ENCODE results near the gene VASH2. TPM values are rescaled to one million over a fixed set of nuclear protein-coding genes. Genes with fewer than 3 reads are reported as not detected.
A peak's percentile ranks its signal among the peaks of the same experiment; 100 is the strongest.

The VASH2 gene
- total RNA-seq, 2 experiments from 2014 or later = 0.11 to 0.25 TPM

DNA sequence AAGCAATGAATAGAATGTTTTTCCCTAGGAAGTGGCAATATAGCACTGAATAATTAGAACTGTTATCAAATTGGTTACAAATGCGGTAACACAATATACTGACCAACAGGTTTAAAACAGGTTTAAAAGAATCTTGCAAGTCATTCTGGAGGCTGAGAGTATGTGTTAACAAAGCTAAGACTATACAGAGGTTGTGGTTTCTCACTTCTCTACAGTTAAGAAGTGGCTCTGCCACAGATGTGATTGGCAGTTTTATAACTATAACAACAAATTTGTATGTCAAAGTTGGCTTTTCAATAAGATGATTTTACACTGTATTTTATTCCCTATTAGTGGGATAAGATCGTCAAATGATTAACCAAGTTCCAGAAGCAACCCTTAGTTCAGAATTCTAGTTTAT, 58.2 kb downstream of the VASH2 start:
- Mint-ChIP-seq H3K4me1 (ENCODE audit: low read depth) (peaks cover 31% of the 10 kb centered on the region), H3K4me3 (no peak overlapping the region), H3K36me3 (ENCODE audit: low read depth) (peaks cover 40% of the 10 kb centered on the region), H3K27me3 (no peaks in the 10 kb centered on the region), H3K9me3 (no peaks in the 10 kb centered on the region), H3K27ac (peak overlapping the region; percentile 57)
- ChIA-PET POLR2A (no interaction called here), CTCF (no interaction called here)
- TF ChIP-seq, protein P1, sequence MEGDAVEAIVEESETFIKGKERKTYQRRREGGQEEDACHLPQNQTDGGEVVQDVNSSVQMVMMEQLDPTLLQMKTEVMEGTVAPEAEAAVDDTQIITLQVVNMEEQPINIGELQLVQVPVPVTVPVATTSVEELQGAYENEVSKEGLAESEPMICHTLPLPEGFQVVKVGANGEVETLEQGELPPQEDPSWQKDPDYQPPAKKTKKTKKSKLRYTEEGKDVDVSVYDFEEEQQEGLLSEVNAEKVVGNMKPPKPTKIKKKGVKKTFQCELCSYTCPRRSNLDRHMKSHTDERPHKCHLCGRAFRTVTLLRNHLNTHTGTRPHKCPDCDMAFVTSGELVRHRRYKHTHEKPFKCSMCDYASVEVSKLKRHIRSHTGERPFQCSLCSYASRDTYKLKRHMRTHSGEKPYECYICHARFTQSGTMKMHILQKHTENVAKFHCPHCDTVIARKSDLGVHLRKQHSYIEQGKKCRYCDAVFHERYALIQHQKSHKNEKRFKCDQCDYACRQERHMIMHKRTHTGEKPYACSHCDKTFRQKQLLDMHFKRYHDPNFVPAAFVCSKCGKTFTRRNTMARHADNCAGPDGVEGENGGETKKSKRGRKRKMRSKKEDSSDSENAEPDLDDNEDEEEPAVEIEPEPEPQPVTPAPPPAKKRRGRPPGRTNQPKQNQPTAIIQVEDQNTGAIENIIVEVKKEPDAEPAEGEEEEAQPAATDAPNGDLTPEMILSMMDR (IDR thresholded peaks at IDR 0.05) = no peak
- intact Hi-C loops (cut with micrococcal nuclease) = no loop called here
- ATAC-seq = peak; percentile 58
- no peak for DNase-seq

DNA sequence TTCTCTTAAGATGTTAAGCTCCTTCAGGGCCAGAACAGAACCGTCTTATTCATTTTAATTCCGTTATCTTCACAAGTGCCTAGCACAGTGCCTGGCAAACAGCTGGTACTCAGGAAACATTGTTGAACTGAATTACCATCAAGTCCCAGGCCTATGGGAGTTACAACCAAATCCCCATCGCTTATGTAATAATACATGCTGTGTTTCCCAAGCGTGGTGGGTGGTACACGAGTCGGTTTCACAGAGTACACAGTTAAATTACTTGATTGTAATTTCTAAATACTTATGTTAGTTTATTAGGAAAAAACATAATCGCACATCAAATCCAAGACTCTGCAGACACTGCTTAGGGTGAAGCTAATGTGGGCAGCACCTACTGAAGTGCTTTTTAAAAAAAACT, 64.3 kb downstream of the VASH2 start:
- intact Hi-C loops (cut with micrococcal nuclease) = loop anchor here (1.0 kb wide), 1 partner anchor 37 kb away; the partner anchor contains the start of gene RPS6KC1
- no peak for ATAC-seq
- Mint-ChIP-seq H3K4me3 (peak overlapping the region; percentile 96), H3K36me3 (ENCODE audit: low read depth) (peaks cover 17% of the 10 kb centered on the region), H3K27me3 (no peaks in the 10 kb centered on the region), H3K9me3 (no peaks in the 10 kb centered on the region), H3K4me1 (ENCODE audit: low read depth) (peaks cover 26% of the 10 kb centered on the region), H3K27ac (peak overlapping the region; percentile 100)
- DNase-seq = peak; percentile 16
- TF ChIP-seq, protein P1 (IDR thresholded peaks at IDR 0.05) = no peak
- CTCF ChIA-PET = interaction anchor here (1.6 to 1.9 kb wide), 2 partner anchors 18 to 20 kb away, joined by 7 read pairs; no protein-coding TSS in a partner anchor
- POLR2A ChIA-PET = interaction anchor here (1.0 to 1.4 kb wide), 2 partner anchors 9 kb away, joined by 3 to 5 read pairs; no protein-coding TSS in a partner anchor

DNA sequence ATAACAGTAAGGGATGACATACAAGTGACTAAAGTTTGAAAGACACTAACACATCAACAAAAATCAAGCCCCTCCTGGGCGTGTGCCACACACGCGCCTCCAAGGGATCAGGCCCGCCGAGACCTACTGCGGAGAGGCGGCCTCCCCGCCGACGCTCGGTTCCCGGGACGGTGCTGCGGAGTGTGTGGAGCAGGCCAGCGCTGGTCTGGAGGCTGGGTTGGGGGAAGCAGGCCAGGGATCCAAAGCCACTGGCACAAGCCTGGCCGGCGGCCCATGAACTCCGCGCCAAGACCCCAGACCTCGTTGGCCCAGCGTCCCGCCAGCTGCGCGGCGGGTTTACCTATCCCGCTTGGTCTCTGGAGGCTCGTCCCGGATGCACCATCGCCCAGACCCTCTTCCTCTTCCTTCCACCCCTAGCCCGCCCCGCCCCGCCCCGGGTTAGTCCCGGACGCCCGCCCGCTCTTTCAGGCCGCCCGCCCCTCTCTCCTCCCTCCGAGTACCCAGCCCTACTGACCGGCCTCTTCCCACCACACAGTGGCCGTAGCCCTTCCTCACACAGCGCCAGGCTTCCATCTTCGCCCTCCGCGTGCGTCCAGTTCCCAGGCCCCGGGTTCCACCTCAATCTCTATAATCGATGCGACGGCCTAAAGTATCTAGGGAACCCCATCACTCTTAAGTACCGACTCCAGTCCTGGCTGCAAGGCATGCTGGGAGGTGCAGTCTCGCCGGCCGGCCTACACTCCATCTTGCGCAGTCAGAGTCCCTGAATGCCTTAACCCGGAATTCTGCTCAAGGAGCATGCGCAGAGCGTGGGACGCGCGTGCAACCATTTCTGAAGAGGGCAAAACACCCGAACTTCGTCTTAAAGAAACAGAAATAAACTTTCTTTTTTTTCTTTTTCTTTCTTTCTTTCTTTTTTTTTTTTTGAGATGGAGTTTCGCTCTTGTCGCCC, 65.0 kb downstream of the VASH2 start, which contains the start of gene ANGEL2:
ANGEL2 (minus strand) TSS at position 769 of the 952 bp plus-strand sequence; CDS start at position 573, 196 bp downstream.
- peaks cover 26% of the 10 kb centered on the region for H3K4me1 Mint-ChIP-seq (ENCODE audit: low read depth)
- ATAC-seq = peak; percentile 98
- H3K4me3 Mint-ChIP-seq = peak within 1 kb of the TSS; percentile 96
- H3K27ac Mint-ChIP-seq = peak within 1 kb of the TSS; percentile 100
- peaks cover 17% of the 10 kb centered on the region for H3K36me3 Mint-ChIP-seq (ENCODE audit: low read depth)
- intact Hi-C loops (cut with micrococcal nuclease) = loop anchor here (1.0 kb wide), 1 partner anchor 36 kb away; the partner anchor contains the start of gene RPS6KC1
- H3K9me3 Mint-ChIP-seq = no peaks in the 10 kb centered on the region
- peak; percentile 98 for DNase-seq
- H3K27me3 Mint-ChIP-seq = no peaks in the 10 kb centered on the region
- POLR2A ChIA-PET = interaction anchor here (1.0 kb wide), 1 partner anchor 10 kb away, joined by 3 read pairs; no protein-coding TSS in a partner anchor
- TF ChIP-seq, protein P1 (IDR thresholded peaks at IDR 0.05) = no peak
- CTCF ChIA-PET = interaction anchor here (1.9 kb wide), 1 partner anchor 19 kb away, joined by 7 read pairs; no protein-coding TSS in a partner anchor

DNA sequence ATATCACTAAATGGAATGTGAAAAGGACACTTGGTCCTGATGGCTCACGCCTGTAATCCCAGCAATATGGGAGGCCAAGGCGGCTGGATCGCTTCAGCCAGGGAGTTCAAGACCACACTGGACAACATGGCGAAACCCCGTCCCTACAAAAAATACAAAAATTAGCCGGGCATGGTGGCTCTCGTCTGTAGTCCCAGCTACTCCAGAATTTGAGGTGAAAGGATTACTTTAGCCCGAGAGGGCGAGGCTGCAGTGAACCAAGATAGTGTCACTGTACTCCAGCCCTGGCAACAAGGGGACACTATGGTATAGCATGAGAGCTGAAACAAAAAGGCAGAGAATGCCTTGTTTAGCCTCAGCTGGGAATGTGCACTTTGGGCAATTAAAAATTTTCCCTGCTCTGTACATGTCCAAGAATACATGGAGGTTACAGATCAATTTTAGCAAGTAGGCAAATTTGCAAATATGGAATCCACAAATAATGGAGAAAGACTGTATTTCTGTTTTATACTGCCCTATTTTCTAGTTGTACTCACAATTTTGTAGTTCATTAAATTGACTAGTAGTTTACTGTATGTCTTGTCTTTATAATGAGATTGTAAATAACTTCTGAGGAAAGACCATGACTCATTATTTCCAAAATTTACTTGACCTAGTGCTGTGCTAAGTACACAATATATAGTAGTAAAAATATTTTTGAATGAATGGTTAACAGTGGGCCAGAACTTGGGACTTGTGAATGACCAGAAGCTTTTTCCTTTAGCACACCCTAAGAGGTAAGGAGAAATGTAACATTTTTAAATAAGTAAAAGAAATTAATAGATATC, 67.3 kb downstream of the VASH2 start:
- no peak overlapping the region for H3K27ac Mint-ChIP-seq
- H3K4me3 Mint-ChIP-seq = no peak overlapping the region
- H3K9me3 Mint-ChIP-seq = no peaks in the 10 kb centered on the region
- POLR2A ChIA-PET = no interaction called here
- peaks cover 5% of the 10 kb centered on the region for H3K36me3 Mint-ChIP-seq (ENCODE audit: low read depth)
- TF ChIP-seq, protein P1 (IDR thresholded peaks at IDR 0.05) = no peak
- ATAC-seq = no peak
- peaks cover 17% of the 10 kb centered on the region for H3K4me1 Mint-ChIP-seq (ENCODE audit: low read depth)
- CTCF ChIA-PET = no interaction called here
- intact Hi-C loops (cut with micrococcal nuclease) = no loop called here
- DNase-seq = no peak
- H3K27me3 Mint-ChIP-seq = no peaks in the 10 kb centered on the region

Measured in activated CD8-positive, alpha-beta T cell treated with anti-CD3 and anti-CD28 coated beads for 36 hours (primary cell).